K562 (cell line): ENCODE data around the gene MED17. TPM values are rescaled to one million over a fixed set of nuclear protein-coding genes. Genes with fewer than 3 reads are reported as not detected.

ENCODE experiments used
- ATAC-seq: fragments of 200-7000 bp; cut with Tn5 transposase; 3 replicates; pipeline ENCODE4 v1.9.1; 2020; ENCODE audit warnings: moderate library complexity
- BruUV-seq: library from RNA; stranded (reverse); fragments of 400-500 nt; replicated peaks from 2 replicates; lab custom pipeline; 2021; lab: Mats Ljungman, UMichigan
- CTCF ChIA-PET: fragments of 300-600 bp; formaldehyde crosslinking; extraction: SDS; loops from one replicate; lab custom pipeline; 2021; ENCODE audit warnings: low intra/inter-chr PET ratio; lab: Yijun Ruan, JAX
- POLR2A ChIA-PET: fragments of 300-600, 350-650 bp; sonication (Branson Sonifier 250); formaldehyde crosslinking; extraction: SDS; loops from one replicate; lab custom pipeline; 2021; ENCODE audit warnings: antibody characterized with exemption, inconsistent platforms; lab: Yijun Ruan, JAX
- DNase-seq, 4 experiments: peaks; one replicate each; pipeline versions ENCODE4 v3.0.0 to v3.0.0-alpha.2; 2011 to 2018; ENCODE audit warnings: low spot score in 3 of 4, mixed read lengths in 3 of 4; ENCODE audit errors: extremely low read depth in 1 of 4
- FAIRE-seq: peaks from 2 replicates; lab custom pipeline; 2011; peaks lifted over from hg19 to GRCh38; lab: Jason Lieb, UNC
- H2AFZ ChIP-seq: 2 replicates; pipeline ENCODE4 v1.6.0; 2011; ENCODE audit warnings: low read depth, low read length, control low read depth, inconsistent platforms
- H3K27ac ChIP-seq: fragments of 200-600 bp; 3 replicates; pipeline ENCODE4 v1.8.0; 2011; ENCODE audit warnings: low read depth, mild to moderate bottlenecking, control low read depth, inconsistent platforms, low read length, moderate library complexity, mixed read lengths; ENCODE audit errors: extremely low read depth
- H3K27me3 ChIP-seq, 2 experiments: fragments of 300-600 bp in 1 of 2; 2 replicates in 1 of 2; 3 replicates in 1 of 2; pipeline versions ENCODE4 v1.6.0 to v1.8.0; 2011; ENCODE audit warnings: inconsistent platforms in 2 of 2, low read length in 2 of 2, mild to moderate bottlenecking in 1 of 2, mixed read lengths in 1 of 2, moderate library complexity in 1 of 2; ENCODE audit not compliant: control insufficient read depth in 2 of 2, insufficient read depth in 2 of 2
- H3K36me3 ChIP-seq: fragments of 300-600 bp; 3 replicates; pipeline ENCODE4 v1.8.0; 2011; ENCODE audit warnings: mild to moderate bottlenecking, low read length, inconsistent platforms; ENCODE audit not compliant: control insufficient read depth, insufficient read depth
- H3K4me1 ChIP-seq, 2 experiments: fragments of 200-600 bp in 1 of 2; replicated peaks in 1 of 2; 2 replicates in 1 of 2; 3 replicates in 1 of 2; pipeline versions ENCODE4 v1.5.1 to v1.8.0; 2011; ENCODE audit warnings: inconsistent platforms in 2 of 2, low read length in 2 of 2, mild to moderate bottlenecking in 1 of 2, mixed read lengths in 1 of 2, moderate library complexity in 1 of 2; ENCODE audit not compliant: control insufficient read depth in 2 of 2, insufficient read depth in 2 of 2
- H3K4me2 ChIP-seq: 2 replicates; pipeline ENCODE4 v1.6.1; 2011; ENCODE audit warnings: low read length, control low read depth, inconsistent platforms, mixed read lengths; ENCODE audit not compliant: insufficient read depth
- H3K4me3 ChIP-seq: fragments of 200-600 bp; sonication (generic), shearing (Covaris generic); 2 replicates; pipeline ENCODE4 v1.5.1; 2016; ENCODE audit warnings: control low read depth, inconsistent platforms
- H3K79me2 ChIP-seq: fragments of 200-600 bp; 3 replicates; pipeline ENCODE4 v1.8.0; 2011; ENCODE audit warnings: low read length, inconsistent platforms; ENCODE audit not compliant: control insufficient read depth, insufficient read depth
- H3K9ac ChIP-seq, 2 experiments: 2 replicates each; pipeline versions ENCODE4 v1.6.0 to v1.6.1; 2011; ENCODE audit warnings: low read depth in 2 of 2, low read length in 2 of 2, control low read depth in 1 of 2, inconsistent platforms in 1 of 2, mild to moderate bottlenecking in 1 of 2, mixed read lengths in 1 of 2; ENCODE audit not compliant: insufficient read depth in 1 of 2
- H3K9me1 ChIP-seq: one replicate; pipeline ENCODE4 v1.6.0; 2011; ENCODE audit warnings: inconsistent platforms, mild to moderate bottlenecking, low read length, moderate library complexity; ENCODE audit not compliant: control insufficient read depth, insufficient read depth
- H3K9me3 ChIP-seq: replicated peaks from 2 replicates; pipeline ENCODE4 v1.5.1; 2011; ENCODE audit warnings: low read depth, low read length, inconsistent platforms; ENCODE audit not compliant: control insufficient read depth, insufficient read depth
- H4K20me1 ChIP-seq: replicated peaks from 2 replicates; pipeline ENCODE4 v1.6.1; 2011; ENCODE audit warnings: low read length, inconsistent platforms, mixed read lengths; ENCODE audit not compliant: control insufficient read depth, insufficient read depth
- BACH1 ChIP-seq: fragments of 200-800 bp; sonication (Bioruptor generic); IDR thresholded peaks from 2 replicates; pipeline ENCODE4 v1.6.1; 2016; ENCODE audit warnings: missing genetic modification characterization, missing compliant biosample characterization
- E4F1 ChIP-seq: fragments of 250-450 bp; sonication (Bioruptor Pico); IDR thresholded peaks from 2 replicates; pipeline ENCODE4 v1.5.0; 2021; ENCODE audit warnings: mild to moderate bottlenecking, borderline replicate concordance
- ETS2 ChIP-seq: IDR thresholded peaks from 2 replicates; pipeline ENCODE4 v1.6.1; 2016; ENCODE audit warnings: borderline replicate concordance, missing genetic modification characterization, mild to moderate bottlenecking, moderate library complexity, missing compliant biosample characterization; ENCODE audit not compliant: poor library complexity, severe bottlenecking
- EWSR1 ChIP-seq: fragments of 450-650 bp; IDR thresholded peaks from 2 replicates; pipeline ENCODE4 v1.6.1; 2018; ENCODE audit warnings: borderline replicate concordance, mild to moderate bottlenecking, low read depth, moderate library complexity; ENCODE audit not compliant: partially characterized antibody
- HOXB6 ChIP-seq: fragments of 250-450 bp; sonication (Bioruptor Pico); IDR thresholded peaks from 2 replicates; pipeline ENCODE4 v1.5.1; 2022; ENCODE audit warnings: mild to moderate bottlenecking, borderline replicate concordance
- ILK ChIP-seq: fragments of 450-650 bp; IDR thresholded peaks from 2 replicates; pipeline ENCODE4 v1.6.1; 2016; ENCODE audit warnings: missing genetic modification characterization, low read depth, mild to moderate bottlenecking, missing compliant biosample characterization, moderate library complexity, borderline replicate concordance
- MAFF ChIP-seq: IDR thresholded peaks from 2 replicates; pipeline ENCODE4 v1.6.1; 2012; ENCODE audit warnings: low read length, improper control_type of control experiment
- MIER1 ChIP-seq: fragments of 450-650 bp; IDR thresholded peaks from 2 replicates; pipeline ENCODE4 v1.6.1; 2016; ENCODE audit warnings: antibody characterized with exemption, mild to moderate bottlenecking, low read depth
- NONO ChIP-seq, 2 experiments: fragments of 200-400 bp in 1 of 2; fragments of 450-650 bp in 1 of 2; formaldehyde crosslinking in 1 of 2; IDR thresholded peaks; 2 replicates each; pipeline ENCODE4 v1.6.1; 2017; ENCODE audit warnings: low read depth in 2 of 2, mild to moderate bottlenecking in 2 of 2, moderate library complexity in 2 of 2, low read length in 1 of 2
- POLR2A ChIP-seq: fragments of 450-650 bp; conservative IDR thresholded peaks from 2 replicates; pipeline ENCODE4 v1.6.1; 2016
- PRPF4 ChIP-seq: fragments of 200-400 bp; formaldehyde crosslinking; IDR thresholded peaks from one replicate; pipeline ENCODE4 v1.6.1; 2017; ENCODE audit warnings: low read length, low read depth, mild to moderate bottlenecking; ENCODE audit not compliant: insufficient read depth, poor library complexity, severe bottlenecking
- SREBF1 ChIP-seq: fragments of 150-350 bp; IDR thresholded peaks from 2 replicates; pipeline ENCODE4 v1.6.1; 2014; ENCODE audit warnings: antibody characterized with exemption, low read depth, low read length, borderline replicate concordance
- SRSF1 ChIP-seq: fragments of 200-400 bp; formaldehyde crosslinking; IDR thresholded peaks from 2 replicates; pipeline ENCODE4 v1.6.1; 2017; ENCODE audit warnings: mild to moderate bottlenecking, low read depth, low read length, moderate library complexity
- TRIM24 ChIP-seq, 2 experiments: fragments of 450-650 bp; IDR thresholded peaks; 2 replicates each; pipeline ENCODE4 v1.6.1; 2016
- YBX1 ChIP-seq: fragments of 450-650 bp; IDR thresholded peaks from 2 replicates; pipeline ENCODE4 v1.7.1; 2016; ENCODE audit warnings: mild to moderate bottlenecking
- ZNF133 ChIP-seq: fragments of 250-450 bp; sonication (Bioruptor Pico); IDR thresholded peaks from 2 replicates; pipeline ENCODE4 v1.4.0; 2020; ENCODE audit warnings: mild to moderate bottlenecking
- ZNF239 ChIP-seq: fragments of 250-450 bp; sonication (Bioruptor Pico); IDR thresholded peaks from 2 replicates; pipeline ENCODE4 v1.4.0; 2020; ENCODE audit warnings: mild to moderate bottlenecking
- ZNF707 ChIP-seq: fragments of 250-450 bp; sonication (Bioruptor Pico); conservative IDR thresholded peaks from 2 replicates; pipeline ENCODE4 v1.8.0; 2022; ENCODE audit warnings: inconsistent platforms, mild to moderate bottlenecking, moderate library complexity
- WGBS: fragments of 100-300 bp; shearing (Covaris generic); methylation state at CpG from one replicate; pipeline ENCODE4 v1.1.6; 2016; ENCODE audit warnings: low coverage, mixed read lengths; ENCODE audit not compliant: insufficient coverage; ENCODE audit errors: missing lambda C conversion rate; 5-methylcytosine and 5-hydroxymethylcytosine counted together
- in situ Hi-C: fragments of 300-500 bp; cut with MboI; formaldehyde crosslinking; loops from 4 replicates; pipeline ENCODE4 v1.15.0; 2018; ENCODE audit warnings: inconsistent platforms, mixed read lengths
- intact Hi-C: fragments of 100-400 bp; cut with micrococcal nuclease; formaldehyde crosslinking; loops from 2 replicates; pipeline ENCODE4 v1.14.2; 2022
- polyA plus RNA-seq, 8 experiments: library from polyadenylated mRNA; depleted of rRNA in 4 of 8; stranded (reverse) in 5 of 8; unstranded in 3 of 8; fragments of >200 nt; fragmentation: Nextera tagmentation in 2 of 8; fragmentation: Illumina TruSeq in 1 of 8; extraction: Ambion mirVana in 2 of 8; extraction: Trizol in 1 of 8; gene quantifications; 2 replicates each; pipeline versions ENCODE4 v1.2.1 to v1.2.3, GENCODE V29; 2011 to 2014; ENCODE audit warnings: inconsistent platforms in 1 of 8, missing spikeins in 1 of 8
- total RNA-seq, 7 experiments: library from RNA; depleted of rRNA in 6 of 7; stranded (reverse); fragments of >200 nt in 6 of 7; fragmentation: Illumina TruSeq in 2 of 7; extraction: Trizol in 2 of 7; gene quantifications; 2 replicates each; pipeline versions ENCODE4 v1.2.1 to v1.2.3, GENCODE V29; 2011 to 2021; ENCODE audit warnings: low replicate concordance in 1 of 7
- TF ChIP-seq, protein P1 (sequence below): fragments of 250-450 bp; sonication (Bioruptor Pico); IDR thresholded peaks from 2 replicates; pipeline ENCODE4 v1.5.0; 2022; ENCODE audit warnings: mild to moderate bottlenecking

The MED17 gene
- total and polyA plus RNA-seq, 9 of the 15 experiments (the other 6 are each of a cell fraction or from before 2014, with no cell fraction given), result 6.7 to 34.7 (median 26.8) TPM

GRCh38 chr11:93747122-93747521, 37.0 kb upstream of the MED17 start (continued):
- TF ChIP-seq E4F1 (CRISPR knock-in tag) (no peak), TRIM24 (IDR thresholded peaks at IDR 0.05) (no peak), POLR2A (no peak), YBX1 (no peak), MIER1 (no peak), EWSR1 (no peak)

DNA sequence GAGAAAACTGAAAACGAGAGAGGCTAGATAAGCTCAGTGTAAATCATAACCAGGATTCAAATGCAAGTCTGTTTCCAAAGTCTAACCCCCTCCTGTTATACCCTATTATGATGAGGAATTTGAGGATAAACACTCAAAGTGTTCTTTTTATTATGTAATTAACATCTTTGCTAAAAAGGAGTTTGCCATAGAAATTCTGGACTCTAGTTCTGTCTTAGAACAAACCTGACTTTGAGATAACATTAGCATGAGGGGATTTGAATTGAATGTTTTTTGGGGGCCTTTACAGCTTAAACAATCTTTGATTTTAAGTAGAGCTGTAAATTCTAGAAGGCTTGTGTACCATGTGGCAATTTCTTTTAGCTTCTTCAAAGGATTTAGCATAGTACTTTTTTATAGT, 33.1 kb upstream of the MED17 start:
- no peaks in the 10 kb centered on the region for H4K20me1 ChIP-seq
- in situ Hi-C loops, result no loop called here
- H3K4me2 ChIP-seq, result no peak overlapping the region
- 21% methylated on average over 1 of the region's 1 CpG for WGBS
- H3K4me3 ChIP-seq, result no peak overlapping the region
- no peaks in the 10 kb centered on the region for H3K9me3 ChIP-seq
- peaks cover 12% of the 10 kb centered on the region; the same call in 2 of the 3 replicates for H3K36me3 ChIP-seq
- no peak overlapping the region for H3K27ac ChIP-seq
- intact Hi-C loops, result no loop called here
- FAIRE-seq, result no peak
- DNase-seq, result no peak
- ATAC-seq, result no peak
- no TSS peak for BruUV-seq
- no peaks in the 10 kb centered on the region for H3K4me1 ChIP-seq
- H3K27me3 ChIP-seq, result no peaks in the 10 kb centered on the region
- H3K79me2 ChIP-seq, result no peaks in the 10 kb centered on the region
- no peak overlapping the region for H2AFZ ChIP-seq
- POLR2A ChIA-PET, result interaction anchor here (1.1 to 2.5 kb wide), 2 partner anchors 9 to 11 kb away, joined by 3 to 9 read pairs; partner anchors contain the start of genes C11orf54 and TAF1D
- CTCF ChIA-PET, result no interaction called here
- H3K9me1 ChIP-seq, result no peaks in the 10 kb centered on the region
- H3K9ac ChIP-seq, result no peak overlapping the region
- TF ChIP-seq HOXB6 (CRISPR knock-in tag), result no peak
- TF ChIP-seq, protein P1, sequence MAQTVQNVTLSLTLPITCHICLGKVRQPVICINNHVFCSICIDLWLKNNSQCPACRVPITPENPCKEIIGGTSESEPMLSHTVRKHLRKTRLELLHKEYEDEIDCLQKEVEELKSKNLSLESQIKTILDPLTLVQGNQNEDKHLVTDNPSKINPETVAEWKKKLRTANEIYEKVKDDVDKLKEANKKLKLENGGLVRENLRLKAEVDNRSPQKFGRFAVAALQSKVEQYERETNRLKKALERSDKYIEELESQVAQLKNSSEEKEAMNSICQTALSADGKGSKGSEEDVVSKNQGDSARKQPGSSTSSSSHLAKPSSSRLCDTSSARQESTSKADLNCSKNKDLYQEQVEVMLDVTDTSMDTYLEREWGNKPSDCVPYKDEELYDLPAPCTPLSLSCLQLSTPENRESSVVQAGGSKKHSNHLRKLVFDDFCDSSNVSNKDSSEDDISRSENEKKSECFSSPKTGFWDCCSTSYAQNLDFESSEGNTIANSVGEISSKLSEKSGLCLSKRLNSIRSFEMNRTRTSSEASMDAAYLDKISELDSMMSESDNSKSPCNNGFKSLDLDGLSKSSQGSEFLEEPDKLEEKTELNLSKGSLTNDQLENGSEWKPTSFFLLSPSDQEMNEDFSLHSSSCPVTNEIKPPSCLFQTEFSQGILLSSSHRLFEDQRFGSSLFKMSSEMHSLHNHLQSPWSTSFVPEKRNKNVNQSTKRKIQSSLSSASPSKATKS, result no peak
- TF ChIP-seq NONO (IDR thresholded peaks at IDR 0.05; ENCODE audit: low read depth in 2 of 2, low read length in 1 of 2), result no peak
- TF ChIP-seq BACH1 (tag), result no peak
- TF ChIP-seq PRPF4, result no peak
- TF ChIP-seq ZNF239 (CRISPR knock-in tag), result no peak
- no peak for TF ChIP-seq ZNF133 (CRISPR knock-in tag)
- TF ChIP-seq ZNF707 (CRISPR knock-in tag), result no peak
- no peak for TF ChIP-seq MAFF
- TF ChIP-seq ILK (tag), result no peak
- TF ChIP-seq SREBF1, result no peak
- no peak for TF ChIP-seq SRSF1
- no peak for TF ChIP-seq ETS2
